T-cell (primary cell): ENCODE data around the gene SPATS2L. TPM values are rescaled to one million over a fixed set of nuclear protein-coding genes. Genes with fewer than 3 reads are reported as not detected.

Source experiments
- ATAC-seq, 4 experiments: fragments of 200-7000 bp in 3 of 4; fragments of 150-1000 bp in 1 of 4; cut with Tn5 transposase; replicated peaks in 1 of 4; 1 replicate in 3 of 4; 2 replicates in 1 of 4; pipeline ENCODE4 v1.10.0; 2021; ENCODE audit warnings: moderate library complexity in 3 of 4, mild to moderate bottlenecking in 2 of 4, moderate number of reproducible peaks in 1 of 4
- CTCF ChIA-PET, 2 donors: fragments of 300-600 bp; sonication (Branson Sonifier 250); formaldehyde crosslinking; loops; one replicate each; lab custom pipeline; 2022; ENCODE audit warnings: antibody characterized with exemption in 2 of 2; lab: Charles Lee
- POLR2A ChIA-PET, 2 donors: fragments of 300-600 bp; sonication (Branson Sonifier 250); formaldehyde crosslinking; loops; one replicate each; lab custom pipeline; 2022; ENCODE audit warnings: antibody characterized with exemption in 2 of 2; lab: Charles Lee
- DNase-seq, 35 experiments: peaks; one replicate each; pipeline versions ENCODE4 v3.0.0 to v3.0.0-alpha.2; 2013 to 2023
- H3K27ac ChIP-seq: one replicate; pipeline ENCODE4 v1.5.1; 2013; ENCODE audit warnings: low read length
- H3K27me3 ChIP-seq, 2 experiments: replicated peaks in 1 of 2; 1 replicate in 1 of 2; 2 replicates in 1 of 2; pipeline versions ENCODE4 v1.6.1 to v1.7.0; 2013; ENCODE audit warnings: low read length in 1 of 2, mixed read lengths in 1 of 2; ENCODE audit not compliant: control insufficient read depth in 2 of 2, insufficient read depth in 2 of 2; ENCODE audit errors: extremely low read depth in 1 of 2
- H3K36me3 ChIP-seq, 2 donors: 1 replicate in 1 of 2; 2 replicates in 1 of 2; pipeline versions ENCODE4 v1.6.1 to v1.7.0; 2013; ENCODE audit warnings: low read length in 1 of 2; ENCODE audit not compliant: control insufficient read depth in 2 of 2, insufficient read depth in 1 of 2; ENCODE audit errors: extremely low read depth in 1 of 2
- H3K4me1 ChIP-seq, 2 experiments: 1 replicate in 1 of 2; 2 replicates in 1 of 2; pipeline versions ENCODE4 v1.6.1 to v1.7.0; 2013; ENCODE audit warnings: low read length in 2 of 2, mixed read lengths in 1 of 2; ENCODE audit not compliant: insufficient read depth in 2 of 2, control insufficient read depth in 1 of 2; ENCODE audit errors: extremely low read depth in 1 of 2
- H3K4me3 ChIP-seq, 2 donors: 1 replicate in 1 of 2; 2 replicates in 1 of 2; pipeline versions ENCODE4 v1.5.1 to v1.7.0; 2013; ENCODE audit warnings: mild to moderate bottlenecking in 2 of 2, low read length in 1 of 2, moderate library complexity in 1 of 2; ENCODE audit not compliant: control insufficient read depth in 1 of 2; ENCODE audit errors: extremely low read depth in 1 of 2
- H3K9me3 ChIP-seq: 2 replicates; pipeline ENCODE4 v1.7.0; 2013
- H3K27ac Mint-ChIP-seq, 2 donors: one replicate each; pipeline ENCODE4 v1.8.0; 2020 to 2021; ENCODE audit warnings: mild to moderate bottlenecking in 2 of 2, mixed read lengths in 2 of 2
- H3K27me3 Mint-ChIP-seq, 2 donors: one replicate each; pipeline ENCODE4 v1.8.0; 2021 to 2022; ENCODE audit warnings: mixed read lengths in 2 of 2
- H3K36me3 Mint-ChIP-seq: one replicate; pipeline ENCODE4 v1.8.0; 2021; ENCODE audit warnings: mixed read lengths
- H3K4me1 Mint-ChIP-seq, 3 donors: one replicate each; pipeline ENCODE4 v1.8.0; 2020 to 2022; ENCODE audit warnings: mixed read lengths in 3 of 3, mild to moderate bottlenecking in 1 of 3
- H3K4me3 Mint-ChIP-seq, 3 donors: one replicate each; pipeline ENCODE4 v1.8.0; 2020 to 2022; ENCODE audit warnings: mild to moderate bottlenecking in 3 of 3, mixed read lengths in 3 of 3, moderate library complexity in 3 of 3
- H3K9me3 Mint-ChIP-seq, 3 donors: one replicate each; pipeline ENCODE4 v1.8.0; 2020 to 2022; ENCODE audit warnings: mixed read lengths in 3 of 3
- WGBS: methylation state at CpG from one replicate; pipeline ENCODE4 v1.1.5; 2013; ENCODE audit warnings: missing lambda C conversion rate; ENCODE audit not compliant: insufficient coverage; 5-methylcytosine and 5-hydroxymethylcytosine counted together
- total RNA-seq, 35 experiments: library from RNA in 6 of 35; stranded (reverse) in 6 of 35; fragments of 120-200 nt in 1 of 35; gene quantifications; one replicate each; pipeline versions ENCODE4 v1.2.1 to v1.2.4 and lab custom pipeline; 2013 to 2026

Gene SPATS2L
- total RNA-seq, 5 donors from 2014 or later (not counting 1 experiment from before 2014, with no cell fraction given), result 5.4 to 9.3 (median 5.9) TPM

DNA sequence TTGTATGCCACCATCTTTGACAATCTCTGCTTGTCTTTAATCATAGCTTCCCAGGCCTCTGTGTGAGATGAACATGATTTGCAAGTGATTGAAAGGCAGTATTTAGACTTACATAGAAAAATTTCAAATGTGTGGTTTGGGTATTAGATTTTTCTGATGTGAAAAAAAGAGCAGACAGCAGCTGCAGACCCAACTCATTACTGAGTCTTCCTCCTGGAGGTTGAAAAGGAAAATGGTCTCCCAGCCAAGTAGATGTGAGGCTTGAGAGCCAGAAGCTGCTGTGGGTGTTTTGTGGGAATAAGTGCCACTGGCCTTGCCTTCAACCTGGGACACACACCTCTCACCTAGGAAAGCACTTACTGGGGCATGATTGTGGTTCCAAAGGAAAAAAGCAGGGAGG, 110.9 kb downstream of the SPATS2L start:
- ATAC-seq (no peak), DNase-seq (no peak)
- H3K9me3 ChIP-seq, result no peaks in the 10 kb centered on the region
- no peak overlapping the region for H3K27ac ChIP-seq
- Mint-ChIP-seq H3K27ac (no peak overlapping the region), H3K36me3 (peaks cover 25% of the 10 kb centered on the region), H3K27me3 (no peaks in the 10 kb centered on the region), H3K4me1 (no peaks in the 10 kb centered on the region), H3K9me3 (no peaks in the 10 kb centered on the region), H3K4me3 (no peak overlapping the region)
- H3K27me3 ChIP-seq, result no peaks in the 10 kb centered on the region
- CTCF ChIA-PET, result no interaction called here
- H3K4me3 ChIP-seq, result no peak overlapping the region
- H3K36me3 ChIP-seq, result no peaks in the 10 kb centered on the region
- POLR2A ChIA-PET, result no interaction called here
- H3K4me1 ChIP-seq, result no peaks in the 10 kb centered on the region

DNA sequence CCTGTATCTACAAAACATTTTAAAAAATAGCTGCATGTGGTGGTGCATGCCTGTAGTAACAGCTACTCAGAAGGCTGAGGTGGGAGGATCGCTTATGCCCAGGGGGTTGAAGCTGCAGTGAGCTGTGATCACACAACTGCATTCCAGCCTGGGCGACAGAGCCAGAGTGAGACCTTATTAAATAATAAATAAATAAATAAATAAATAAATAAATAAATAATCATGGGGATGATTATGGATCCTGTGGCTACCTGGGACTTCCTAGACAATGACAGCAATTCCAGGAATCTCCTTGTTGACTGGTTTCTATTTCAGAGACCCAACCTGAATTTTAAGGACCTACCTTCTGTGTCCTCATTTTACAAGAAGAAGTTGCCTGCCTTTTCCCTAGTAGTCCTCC, 111.9 kb downstream of the SPATS2L start:
- Histone ChIP-seq H3K27me3 (no peaks in the 10 kb centered on the region), H3K4me1 (no peaks in the 10 kb centered on the region), H3K4me3 (no peak overlapping the region), H3K27ac (no peak overlapping the region), H3K9me3 (no peaks in the 10 kb centered on the region), H3K36me3 (no peaks in the 10 kb centered on the region)
- Mint-ChIP-seq H3K4me3 (no peak overlapping the region), H3K36me3 (peaks cover 30% of the 10 kb centered on the region), H3K4me1 (no peaks in the 10 kb centered on the region), H3K27me3 (no peaks in the 10 kb centered on the region), H3K9me3 (no peaks in the 10 kb centered on the region), H3K27ac (no peak overlapping the region)
- ChIA-PET CTCF (no interaction called here), POLR2A (no interaction called here)
- DNase-seq (no peak), ATAC-seq (no peak)
- no CpG with 5 or more reads among the region's 2 CpGs for WGBS

DNA sequence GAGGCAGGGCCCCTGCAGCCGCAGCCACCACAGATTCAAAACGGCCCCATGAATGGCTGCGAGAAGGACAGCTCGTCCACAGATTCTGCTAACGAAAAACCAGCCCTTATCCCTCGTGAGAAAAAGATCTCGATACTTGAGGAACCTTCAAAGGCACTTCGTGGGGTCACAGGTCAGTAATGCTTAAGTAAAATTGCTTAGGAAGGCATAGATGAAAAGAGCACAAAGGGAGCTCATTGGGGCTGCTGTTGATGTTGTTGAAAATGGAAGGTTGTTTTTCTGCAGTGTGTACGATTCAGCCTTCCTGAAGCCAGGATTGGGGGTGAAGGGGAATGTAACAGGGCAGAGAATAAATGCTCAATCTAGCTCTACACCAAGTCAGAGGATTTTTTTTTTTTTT, 112.8 kb downstream of the SPATS2L start:
- H3K27ac Mint-ChIP-seq, result no peak overlapping the region
- CTCF ChIA-PET, result interaction anchor here (0.5 to 0.9 kb wide), 4 partner anchors 30 to 454 kb away, joined by 3 to 6 read pairs (median 3); no protein-coding TSS in a partner anchor
- no peak for ATAC-seq

DNA sequence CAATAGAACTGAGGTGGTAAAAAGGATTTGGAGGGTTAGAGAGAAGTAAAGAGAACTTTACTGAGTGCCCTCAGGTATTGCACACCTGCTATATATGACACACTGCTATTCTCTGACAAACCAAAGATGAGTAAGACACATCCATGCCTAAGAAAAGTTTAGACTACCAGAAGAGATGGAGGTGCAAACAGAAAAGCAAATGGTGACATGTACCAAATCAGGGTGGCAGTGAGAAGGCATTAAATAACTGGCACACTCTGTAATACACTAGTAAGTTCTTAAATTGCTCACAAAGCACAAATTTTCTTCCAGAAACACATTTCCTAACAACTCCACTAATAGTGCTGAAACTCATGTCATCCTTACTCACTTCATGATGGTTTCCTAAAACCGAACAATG, 114.8 kb downstream of the SPATS2L start:
- no peaks in the 10 kb centered on the region for H3K27me3 Mint-ChIP-seq

More for the DNA sequence above, 112.8 kb downstream of the SPATS2L start:
- H3K9me3 ChIP-seq, result no peaks in the 10 kb centered on the region
- no peak for DNase-seq
- no peaks in the 10 kb centered on the region for H3K27me3 ChIP-seq
- Mint-ChIP-seq H3K4me3 (no peak overlapping the region), H3K4me1 (no peaks in the 10 kb centered on the region), H3K27me3 (no peaks in the 10 kb centered on the region), H3K36me3 (peaks cover 27% of the 10 kb centered on the region), H3K9me3 (no peaks in the 10 kb centered on the region)
- H3K4me1 ChIP-seq, result no peaks in the 10 kb centered on the region
- POLR2A ChIA-PET, result interaction anchor here (0.6 to 0.7 kb wide), 3 partner anchors 28 to 347 kb away, joined by 3 to 8 read pairs (median 4); no protein-coding TSS in a partner anchor
- no peaks in the 10 kb centered on the region for H3K36me3 ChIP-seq
- 96% methylated on average over 9 of the region's 9 CpGs for WGBS
- H3K4me3 ChIP-seq, result no peak overlapping the region
- no peak overlapping the region for H3K27ac ChIP-seq

DNA sequence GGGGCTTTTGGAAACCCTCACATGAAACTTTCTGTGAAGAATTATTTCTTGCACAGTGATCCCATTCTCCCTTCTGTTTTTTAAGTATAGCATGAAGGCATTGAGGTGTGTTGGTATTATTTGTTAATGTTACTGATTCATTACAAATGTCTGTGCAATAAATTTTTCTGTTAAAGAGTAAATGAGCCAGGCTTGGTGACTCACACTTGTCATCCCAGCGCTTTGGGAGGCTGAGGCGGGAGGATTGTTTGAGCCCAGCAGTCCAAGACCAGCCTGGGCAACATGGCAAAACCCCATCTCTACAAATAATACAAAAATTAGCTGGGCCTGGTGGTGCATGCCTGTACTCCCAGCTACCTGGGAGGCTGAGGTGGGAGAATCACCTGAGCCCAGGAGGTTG, 115.6 kb downstream of the SPATS2L start:
- ChIA-PET CTCF (interaction anchor here in 1 of 2 donors (0.7 kb wide), 1 partner anchor 105 kb away, joined by 3 read pairs; no protein-coding TSS in a partner anchor), POLR2A (no interaction called here)
- H3K27me3 ChIP-seq, result no peaks in the 10 kb centered on the region
- Mint-ChIP-seq H3K27ac (no peak overlapping the region), H3K4me1 (peaks cover 7 to 10% (median 9%) of the 10 kb centered on the region in 3 donors), H3K27me3 (no peaks in the 10 kb centered on the region), H3K36me3 (peaks cover 30% of the 10 kb centered on the region), H3K9me3 (no peaks in the 10 kb centered on the region), H3K4me3 (no peak overlapping the region)
- H3K27ac ChIP-seq, result no peak overlapping the region
- no CpG with 5 or more reads among the region's 2 CpGs for WGBS
- no peaks in the 10 kb centered on the region for H3K9me3 ChIP-seq
- no peak for DNase-seq
- no peaks in the 10 kb centered on the region for H3K36me3 ChIP-seq
- ATAC-seq, result no peak
- no peak overlapping the region for H3K4me3 ChIP-seq
- peaks cover 0 to 2% of the 10 kb centered on the region in 2 experiments for H3K4me1 ChIP-seq

More for the DNA sequence above, 114.8 kb downstream of the SPATS2L start:
- Histone ChIP-seq H3K27me3 (no peaks in the 10 kb centered on the region), H3K36me3 (no peaks in the 10 kb centered on the region), H3K27ac (no peak overlapping the region), H3K9me3 (no peaks in the 10 kb centered on the region), H3K4me3 (no peak overlapping the region), H3K4me1 (peaks cover 0 to 1% of the 10 kb centered on the region in 2 experiments)
- ChIA-PET CTCF (no interaction called here), POLR2A (no interaction called here)
- no peak overlapping the region for H3K27ac Mint-ChIP-seq
- no peaks in the 10 kb centered on the region for H3K9me3 Mint-ChIP-seq
- ATAC-seq, result no peak
- no CpG with 5 or more reads among the region's 1 CpG for WGBS
- H3K4me1 Mint-ChIP-seq, result peaks cover 0 to 4% (median 3%) of the 10 kb centered on the region in 3 donors
- H3K36me3 Mint-ChIP-seq, result peaks cover 31% of the 10 kb centered on the region
- DNase-seq, result no peak
- H3K4me3 Mint-ChIP-seq, result no peak overlapping the region

DNA sequence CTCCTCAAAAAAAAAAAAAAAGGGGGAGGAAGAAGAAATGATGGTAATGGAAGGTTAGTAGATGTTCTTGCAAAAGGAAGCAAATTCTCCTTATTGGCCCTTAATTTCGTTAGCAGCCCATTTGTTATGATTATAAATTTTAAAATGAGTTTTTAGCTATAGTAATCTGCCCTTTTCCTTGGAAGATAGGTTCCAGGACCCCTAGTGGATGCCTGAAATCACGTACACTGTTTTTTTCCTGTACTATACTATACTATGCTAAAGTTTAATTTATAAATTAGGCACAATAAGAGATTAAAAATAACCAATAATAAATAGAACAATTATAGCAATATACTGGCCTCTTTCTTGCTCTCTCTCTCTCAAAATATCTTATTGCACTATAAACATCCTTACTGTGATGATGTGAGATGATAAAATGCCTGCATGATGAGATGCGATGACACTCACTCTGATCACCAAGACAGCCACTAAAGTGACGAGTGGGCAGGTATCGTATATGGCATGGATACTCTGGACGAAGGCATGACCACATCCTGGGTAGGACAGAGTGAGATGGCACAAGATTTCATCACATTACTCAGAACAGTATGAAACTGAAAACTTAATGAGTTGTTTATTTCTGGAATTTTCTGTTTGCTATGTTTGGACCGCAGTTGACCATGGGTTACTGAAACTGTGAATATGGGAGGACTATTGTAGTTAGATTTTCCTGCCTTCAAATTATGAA, 116.2 kb downstream of the SPATS2L start:
- no peak overlapping the region for H3K27ac ChIP-seq
- no peak overlapping the region for H3K27ac Mint-ChIP-seq
- H3K4me3 Mint-ChIP-seq, result no peak overlapping the region
- no peaks in the 10 kb centered on the region for H3K9me3 ChIP-seq
- 67% methylated on average over 1 of the region's 7 CpGs for WGBS
- H3K4me1 Mint-ChIP-seq, result peaks cover 8 to 10% (median 9%) of the 10 kb centered on the region in 3 donors
- POLR2A ChIA-PET, result no interaction called here
- DNase-seq, result no peak
- H3K4me1 ChIP-seq, result peaks cover 0 to 2% of the 10 kb centered on the region in 2 experiments
- peaks cover 28% of the 10 kb centered on the region for H3K36me3 Mint-ChIP-seq
- H3K27me3 Mint-ChIP-seq, result no peaks in the 10 kb centered on the region
- no peaks in the 10 kb centered on the region for H3K27me3 ChIP-seq
- no peak for ATAC-seq
- no peaks in the 10 kb centered on the region for H3K36me3 ChIP-seq
- CTCF ChIA-PET, result interaction anchor here in 1 of 2 donors (0.5 to 0.7 kb wide), 2 partner anchors 60 to 105 kb away, joined by 3 to 8 read pairs; no protein-coding TSS in a partner anchor
- H3K9me3 Mint-ChIP-seq, result no peaks in the 10 kb centered on the region
- no peak overlapping the region for H3K4me3 ChIP-seq
